HG03457 (cell line): ENCODE measurements around the gene DNAH14.
"Not testable (repeated sequence)": the region's sequence is repeated elsewhere in the genome, so short reads cannot be mapped to it uniquely, and the experiment has no call there.

Experiments
- ATAC-seq: cut with Tn5 transposase; IDR thresholded peaks from one replicate; pipeline ENCODE4 v1.9.1; 2021; ENCODE audit warnings: moderate number of reproducible peaks; ENCODE audit not compliant: unreplicated experiment

Gene DNAH14

GRCh38 chr1:224991550-224991949 lies 62.1 kb downstream of the DNAH14 start:
- ATAC-seq, result not testable (repeated sequence)

- no peak for ATAC-seq
These were observed 66.1 kb downstream of the DNAH14 start for GRCh38 chr1:224995602-224996001.

DNA sequence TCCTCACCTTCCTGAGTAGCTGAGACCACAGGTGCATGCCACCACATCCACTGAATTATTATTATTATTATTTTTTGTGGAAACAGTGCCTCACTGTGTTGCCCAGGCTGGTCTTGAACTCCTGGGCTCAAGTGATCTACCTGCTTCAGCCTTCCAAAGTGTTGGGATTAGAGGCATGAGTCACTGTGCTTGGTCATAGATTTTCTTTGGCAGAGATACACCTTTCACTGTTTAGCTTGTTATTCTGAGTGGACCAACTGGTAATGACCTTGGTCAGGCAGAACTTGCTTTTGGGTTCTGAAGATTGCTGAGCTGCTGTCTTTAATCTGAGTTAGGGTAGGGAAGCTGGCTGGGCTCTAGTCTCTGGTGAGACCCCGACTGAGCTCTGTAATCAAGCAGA lies 66.8 kb downstream of the DNAH14 start:
- ATAC-seq, result no peak

DNA sequence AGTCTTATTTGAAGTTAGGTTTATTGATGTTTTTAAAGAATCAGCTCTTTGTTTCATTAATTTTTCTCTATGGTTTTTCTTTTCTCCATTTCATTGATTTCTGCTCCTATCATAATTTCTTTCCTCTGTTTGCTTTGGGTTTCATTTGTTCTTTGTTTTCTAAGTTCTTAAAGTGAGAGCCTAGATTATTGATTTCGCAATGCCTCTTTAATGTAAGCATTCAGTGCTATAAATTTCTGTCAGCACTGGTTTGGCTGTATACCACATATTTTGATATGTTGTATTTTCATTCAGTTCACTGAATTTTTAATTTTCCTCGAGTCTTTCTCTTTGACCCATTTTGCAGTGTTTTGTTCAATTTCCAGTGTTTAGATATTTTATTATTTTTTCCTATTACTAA lies 68.7 kb downstream of the DNAH14 start:
- ATAC-seq, result no peak

DNA sequence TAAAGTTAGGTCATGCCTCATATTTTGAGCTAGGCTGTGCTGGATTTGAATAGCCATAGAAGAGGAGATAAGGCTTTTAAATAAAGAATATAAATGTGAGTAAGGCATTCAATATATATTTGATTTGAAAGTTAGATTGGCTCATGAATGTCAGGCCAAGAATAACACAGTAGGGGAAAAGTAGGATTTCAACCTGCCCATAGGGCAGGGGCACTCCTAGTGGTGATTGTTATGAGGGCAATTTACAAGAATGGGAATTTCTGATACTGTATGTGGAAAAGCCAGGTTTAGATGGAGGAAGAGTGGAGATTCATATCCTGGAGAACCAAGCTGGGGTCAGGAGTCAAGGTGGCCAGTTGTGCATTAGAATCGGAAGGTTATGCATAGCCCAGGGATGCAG lies 74.9 kb downstream of the DNAH14 start:
- no peak for ATAC-seq

DNA sequence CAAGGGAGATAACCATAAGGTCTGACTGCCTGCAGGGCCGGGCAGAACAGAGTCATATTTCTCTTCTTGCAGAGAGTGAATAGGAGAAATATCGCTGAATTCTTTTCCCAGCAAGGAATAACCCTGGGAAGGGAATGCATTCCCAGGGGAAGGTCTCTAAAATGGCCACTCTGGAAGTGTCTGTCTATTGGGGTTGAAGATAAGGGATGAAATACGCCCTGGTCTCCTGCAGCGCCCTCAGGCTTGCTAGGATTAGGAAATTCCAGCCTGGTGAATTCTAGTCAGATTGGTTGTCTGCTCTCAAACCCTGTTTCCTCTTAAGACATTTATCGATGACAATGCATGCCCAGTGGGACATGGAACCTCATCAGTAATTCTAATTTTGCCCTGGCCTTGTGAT lies 76.9 kb downstream of the DNAH14 start:
- not testable (repeated sequence) for ATAC-seq

GRCh38 chr1:225008050-225008449 lies 78.6 kb downstream of the DNAH14 start:
- not testable (repeated sequence) for ATAC-seq

DNA sequence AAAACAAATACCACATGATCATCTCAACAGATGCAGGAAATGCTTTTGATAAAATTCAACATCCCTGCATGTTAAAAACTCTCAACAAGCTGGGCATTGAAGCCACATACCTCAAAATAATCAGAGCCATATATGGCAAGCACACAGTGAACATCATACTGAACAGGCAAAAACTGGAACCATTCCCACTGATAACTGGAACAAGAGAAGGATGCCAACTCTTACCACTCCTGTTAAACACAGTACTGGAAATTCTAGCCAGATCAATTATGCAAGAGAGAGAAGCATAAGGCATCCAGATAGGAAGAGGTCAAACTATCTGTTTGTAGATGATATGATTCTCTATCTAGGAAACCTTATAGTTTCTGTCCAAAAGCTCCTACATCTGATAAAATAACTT lies 91.6 kb downstream of the DNAH14 start:
- ATAC-seq, result no peak

DNA sequence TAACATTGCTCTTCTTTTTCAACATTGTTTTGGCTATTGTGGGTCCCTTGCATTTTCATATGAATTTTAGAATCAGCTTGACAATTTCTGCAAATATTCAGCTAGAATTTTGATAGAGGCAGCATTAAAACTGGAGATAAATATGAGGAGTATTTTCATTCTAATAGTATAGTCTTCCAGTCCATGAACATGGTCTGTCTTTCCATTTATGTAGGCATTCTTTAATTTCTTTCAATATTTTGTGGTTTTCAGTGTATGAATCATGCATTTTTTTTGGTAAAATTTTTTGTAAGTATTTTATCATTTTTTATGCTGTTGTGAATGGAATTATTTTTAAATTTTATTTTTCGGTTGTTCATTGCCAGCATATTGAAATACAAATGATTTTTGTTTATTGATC lies 97.2 kb downstream of the DNAH14 start:
- ATAC-seq, result no peak

DNA sequence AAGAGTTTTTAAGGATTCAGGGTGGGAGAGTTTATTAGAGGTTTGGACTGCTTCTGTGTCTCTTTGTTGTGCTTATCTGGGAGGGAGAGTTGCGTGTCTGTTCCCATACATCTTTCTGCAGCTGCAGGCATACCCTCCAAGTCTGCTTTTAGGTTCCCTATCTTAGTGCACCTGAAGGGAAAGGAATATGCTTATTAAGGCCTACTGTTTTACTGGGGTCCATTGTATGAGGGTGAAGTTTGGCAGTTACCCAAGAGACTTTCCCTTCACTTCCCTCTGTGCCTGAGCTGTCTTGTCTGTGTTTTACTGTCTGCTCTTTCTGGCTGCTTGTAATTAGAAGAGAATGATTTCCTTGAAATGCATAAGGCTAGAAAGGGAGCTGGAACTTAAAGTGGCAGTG lies 107.0 kb downstream of the DNAH14 start:
- ATAC-seq, result not testable (repeated sequence)

DNA sequence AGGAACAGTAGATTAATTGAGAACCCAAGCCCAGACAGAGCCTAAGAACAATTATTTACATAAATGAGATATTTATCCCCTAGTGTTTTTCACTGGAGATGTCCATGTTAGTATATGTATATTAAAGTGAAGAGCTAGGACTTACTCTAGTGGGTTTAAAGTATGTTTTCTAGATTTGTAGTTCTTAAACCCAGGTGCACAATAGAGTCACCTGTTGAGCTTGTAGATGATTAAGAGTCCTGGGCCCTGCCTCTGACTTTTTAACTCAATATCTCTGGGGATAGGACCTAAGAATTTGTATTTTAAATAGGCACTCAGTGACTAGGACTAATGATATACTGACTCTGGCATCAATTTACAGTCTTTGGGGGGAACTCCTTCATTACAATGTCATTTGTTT lies 112.8 kb downstream of the DNAH14 start:
- ATAC-seq, result no peak

DNA sequence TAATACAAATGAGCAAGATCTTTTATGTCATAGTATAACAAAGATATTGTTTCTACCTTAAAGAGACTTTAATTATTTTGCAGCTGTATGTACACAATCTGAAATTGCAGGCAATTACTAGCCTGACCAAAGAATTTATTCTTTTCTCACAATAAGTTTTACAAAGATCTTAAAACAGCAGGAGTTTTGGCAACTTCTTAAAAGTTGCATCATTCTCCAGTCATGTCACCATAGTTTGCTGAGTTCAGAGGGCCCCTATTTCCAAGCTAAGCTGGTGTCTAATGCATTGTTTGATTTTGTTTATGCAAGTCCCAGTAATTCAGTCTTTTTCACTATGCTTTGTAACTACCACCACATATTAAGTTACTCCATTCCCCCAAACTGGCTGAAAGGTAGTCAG lies 114.8 kb downstream of the DNAH14 start:
- ATAC-seq, result no peak

- no peak for ATAC-seq
These were observed 120.1 kb downstream of the DNAH14 start for GRCh38 chr1:225049594-225049993.

DNA sequence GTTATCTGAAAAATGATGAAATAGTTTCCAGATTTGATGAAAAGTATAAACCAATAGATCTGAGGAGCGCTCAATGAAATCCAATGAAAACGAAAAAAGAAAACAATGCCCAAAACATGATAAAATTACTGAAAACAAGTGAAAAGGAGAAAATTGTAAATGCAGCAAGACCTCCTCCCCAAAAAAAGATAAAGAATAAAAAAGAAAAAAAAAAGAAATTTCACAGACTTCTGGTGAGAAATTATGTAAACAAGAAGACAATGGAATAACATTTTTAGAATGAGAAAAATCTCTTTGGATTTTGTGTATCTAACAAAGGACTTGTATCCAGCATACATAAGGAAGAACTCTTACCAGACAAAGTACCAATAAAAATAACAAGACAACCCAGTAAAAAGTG lies 134.2 kb downstream of the DNAH14 start:
- no peak for ATAC-seq

- ATAC-seq, result no peak
These were observed 141.5 kb downstream of the DNAH14 start for GRCh38 chr1:225070972-225071371.

- ATAC-seq, result no peak
These were observed 167.7 kb downstream of the DNAH14 start for GRCh38 chr1:225097175-225097574.

- no peak for ATAC-seq
These were observed 181.5 kb downstream of the DNAH14 start for GRCh38 chr1:225111000-225111399.

- ATAC-seq, result no peak
These were observed 183.8 kb downstream of the DNAH14 start for GRCh38 chr1:225113265-225113664.

- no peak for ATAC-seq
These were observed 185.0 kb downstream of the DNAH14 start for GRCh38 chr1:225114354-225114990.

DNA sequence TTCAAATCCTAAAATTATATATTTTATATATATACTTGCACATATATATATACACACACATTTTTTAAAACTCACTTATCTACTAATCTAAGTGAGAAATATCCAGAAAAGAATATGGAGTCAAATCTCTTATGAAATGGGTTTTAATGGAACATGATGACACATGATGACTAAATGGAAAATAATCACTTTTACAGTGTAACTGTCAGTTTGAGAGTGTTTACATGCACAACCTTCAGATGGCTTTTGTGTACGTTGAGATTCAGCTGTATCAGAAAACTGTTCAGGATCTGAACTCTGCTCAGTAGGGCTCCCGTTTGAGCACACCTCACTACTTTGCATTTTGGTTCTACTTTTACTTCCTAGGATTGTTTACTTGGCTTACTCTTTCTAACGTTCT lies 189.8 kb downstream of the DNAH14 start:
- ATAC-seq, result no peak

GRCh38 chr1:225121095-225121494 lies 191.6 kb downstream of the DNAH14 start:
- ATAC-seq, result no peak

- no peak for ATAC-seq
These were observed 202.4 kb downstream of the DNAH14 start for GRCh38 chr1:225131869-225132268.

GRCh38 chr1:225137976-225138375 lies 208.5 kb downstream of the DNAH14 start:
- ATAC-seq, result no peak
